Glomerular visceral epithelial cell (primary cell): ENCODE measurements around the gene EEPD1.
A peak's percentile ranks its signal among the peaks of the same experiment; 100 is the strongest.

ENCODE experiments used
- DNase-seq: peaks from one replicate; pipeline ENCODE4 v3.0.0-alpha.2; 2016; ENCODE audit errors: extremely low spot score

The EEPD1 gene

DNA sequence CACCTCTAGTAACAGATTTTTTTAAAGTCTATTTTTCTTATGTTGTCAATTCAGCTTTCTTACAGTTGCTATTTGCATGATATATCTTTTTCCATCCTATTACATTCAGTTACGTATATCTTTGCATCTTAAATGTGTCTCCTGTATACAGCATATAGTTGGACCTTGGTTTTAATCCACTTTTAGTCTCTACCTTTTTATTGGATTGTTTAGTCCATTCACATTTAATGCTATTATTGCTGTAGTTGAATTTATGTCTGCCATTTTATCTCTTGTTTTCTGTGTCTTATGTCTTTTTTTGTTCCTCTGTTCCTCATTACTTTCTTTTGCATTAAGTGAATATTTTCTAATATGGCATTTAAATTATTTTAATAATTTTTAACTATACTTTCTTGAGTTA, 100.6 kb downstream of the EEPD1 start:
- no peak for DNase-seq

DNA sequence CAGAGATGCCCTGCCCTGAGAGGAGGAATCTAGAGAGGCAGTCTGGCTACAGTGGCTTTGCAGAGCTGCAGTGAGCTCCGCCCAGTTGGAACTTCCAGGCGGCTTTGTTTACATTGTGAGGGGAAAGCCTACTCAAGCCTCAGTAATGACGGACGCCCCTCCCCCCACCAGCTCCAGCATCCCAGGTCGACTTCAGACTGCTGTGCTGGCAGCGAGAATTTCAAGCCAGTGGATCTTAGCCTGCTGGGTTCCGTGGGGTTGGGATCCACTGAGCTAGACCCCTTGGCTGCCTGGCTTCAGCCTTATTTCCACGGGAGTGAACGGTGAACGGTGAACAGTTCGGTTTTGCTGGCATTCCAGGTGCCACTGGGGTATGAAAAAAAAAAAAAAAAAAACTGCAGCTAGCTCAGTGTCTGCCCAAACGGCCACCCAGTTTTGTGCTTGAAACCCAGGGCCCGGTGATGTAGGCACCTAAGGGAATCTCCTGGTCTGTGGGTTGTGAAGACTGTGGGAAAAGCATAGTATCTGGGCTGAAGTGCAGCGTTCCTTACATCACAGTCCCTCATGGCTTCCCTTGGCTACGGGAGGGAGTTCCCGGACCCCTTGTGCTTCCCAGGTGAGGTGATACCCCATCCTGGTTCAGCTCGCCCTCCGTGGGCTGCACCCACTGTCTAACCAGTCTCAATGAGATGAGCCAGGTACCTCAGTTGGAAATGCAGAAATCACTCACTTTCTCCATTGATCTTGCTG, 105.6 kb downstream of the EEPD1 start:
- DNase-seq: peak; percentile 83

DNA sequence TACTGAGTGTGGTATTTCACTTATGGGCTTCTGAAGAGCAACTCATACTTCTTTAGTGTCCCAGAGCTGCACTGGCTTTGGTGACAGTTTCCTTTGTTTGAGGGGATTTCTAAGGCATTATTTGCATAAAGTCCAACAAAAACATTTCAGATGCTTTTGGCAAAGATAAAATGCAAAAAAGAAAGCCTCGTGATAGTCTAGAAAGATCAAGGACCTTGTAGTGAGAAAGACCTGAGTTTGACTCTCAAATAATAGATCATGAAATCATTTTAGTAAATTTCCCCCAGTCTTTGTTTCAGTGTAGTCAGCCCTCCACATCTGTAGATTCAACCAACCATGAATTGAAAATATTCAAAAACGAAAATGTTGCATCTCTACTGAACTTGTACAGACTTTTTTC, 107.4 kb downstream of the EEPD1 start:
- no peak for DNase-seq

DNA sequence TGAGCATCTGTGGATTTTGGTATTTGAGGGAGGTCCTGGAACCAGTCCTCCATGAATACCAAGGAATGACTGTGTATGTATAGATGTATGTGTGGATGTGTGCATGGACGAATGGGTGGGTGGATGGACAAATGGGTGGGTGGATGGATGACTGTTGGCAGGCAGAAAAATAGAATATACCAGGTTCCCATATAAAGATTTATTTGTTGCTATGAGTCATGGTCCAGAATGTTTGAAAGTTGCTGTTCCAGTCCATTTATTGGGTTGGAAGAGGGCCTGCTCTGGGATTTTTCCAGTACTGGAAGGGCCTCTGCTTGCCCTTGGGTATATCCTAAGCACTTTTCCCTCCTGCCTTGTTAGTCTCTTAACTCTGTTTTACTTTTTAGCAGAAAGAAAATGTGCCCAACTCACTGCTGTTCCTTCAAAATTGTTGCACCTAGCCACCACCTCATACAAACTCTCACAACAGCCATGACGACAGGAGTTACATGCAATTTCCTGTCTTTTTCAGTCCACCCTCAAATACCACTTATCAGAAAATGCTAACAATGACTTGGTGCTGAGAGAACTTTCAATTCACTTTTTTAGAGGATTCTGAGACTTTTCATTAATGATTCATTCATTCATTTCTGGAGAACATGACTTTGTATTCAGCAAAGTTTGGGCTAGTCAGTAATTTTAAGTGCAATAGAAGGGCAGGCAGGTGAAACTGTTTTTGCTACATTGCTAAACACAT, 108.1 kb downstream of the EEPD1 start:
- no peak for DNase-seq

DNA sequence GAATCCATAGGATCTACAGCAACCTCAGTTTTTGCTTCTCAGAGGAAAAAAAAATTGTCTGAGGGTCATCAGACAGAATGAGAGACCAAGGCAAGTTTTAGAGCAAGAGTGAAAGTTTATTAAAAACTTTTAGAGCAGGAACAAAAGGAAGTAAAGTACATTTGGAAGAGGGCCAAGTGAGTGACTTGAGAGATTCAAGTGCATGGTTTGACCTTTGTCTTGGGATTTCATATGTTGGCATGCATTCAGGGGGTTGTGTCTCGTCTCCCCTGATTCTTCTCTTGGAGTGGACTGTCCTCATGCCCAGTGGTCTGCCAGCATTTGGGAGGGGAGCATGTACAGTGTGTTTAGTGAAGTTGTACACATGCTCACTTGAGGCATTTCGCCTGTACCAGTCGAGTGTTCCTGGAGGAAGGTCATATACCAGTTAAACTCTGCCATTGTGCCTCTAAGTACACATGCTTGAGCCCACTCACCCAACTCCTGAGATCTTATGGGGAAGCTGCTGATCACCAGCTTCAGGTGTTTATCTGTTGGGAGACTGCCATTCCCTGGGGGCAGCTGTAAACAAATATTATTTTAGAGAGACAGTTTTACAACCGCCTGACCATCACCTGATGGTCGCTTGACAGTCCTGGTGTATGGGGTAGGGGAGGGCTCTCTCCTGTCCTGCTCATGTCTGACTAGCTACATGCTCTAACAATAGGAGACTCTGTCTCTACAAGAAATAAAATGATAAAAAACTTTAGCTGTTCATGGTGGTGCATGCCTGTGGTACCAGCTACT, 109.4 kb downstream of the EEPD1 start:
- DNase-seq: no peak

GRCh38 chr7:36263095-36263484, 110.0 kb downstream of the EEPD1 start:
- DNase-seq: no peak

DNA sequence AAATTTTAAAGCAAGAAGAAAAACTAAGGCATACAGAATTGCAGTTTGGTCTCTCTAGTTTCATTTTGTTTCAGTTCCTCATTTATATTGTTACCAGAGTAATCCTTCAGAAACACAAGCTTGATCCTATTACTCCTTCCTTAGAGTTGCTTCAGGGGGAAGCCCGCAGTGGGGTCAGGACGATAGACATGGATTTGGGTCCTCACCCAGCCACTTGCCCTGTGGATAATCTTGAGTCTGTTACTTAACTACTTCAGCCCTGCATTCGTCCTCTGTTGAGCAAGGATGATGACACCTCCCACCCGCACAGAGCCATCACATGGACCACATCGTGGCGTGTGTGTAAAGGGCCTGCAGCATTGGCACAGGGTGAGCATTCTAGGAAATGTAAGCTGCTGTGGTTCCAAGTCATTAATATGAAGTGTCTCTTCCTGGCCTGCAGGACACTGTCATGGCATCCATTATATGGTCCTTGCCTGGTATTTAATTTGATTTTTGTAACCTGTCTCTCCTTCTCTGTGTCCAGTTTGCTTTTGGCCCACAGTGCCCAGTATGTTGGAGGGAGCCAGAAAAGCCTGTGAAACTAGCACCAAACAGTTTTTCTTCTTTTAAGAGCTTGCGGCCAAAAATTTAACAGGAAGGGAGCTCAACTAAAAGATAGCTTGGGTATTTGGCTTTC, 111.2 kb downstream of the EEPD1 start:
- DNase-seq: no peak

- no peak for DNase-seq
Observed at GRCh38 chr7:36264913-36265516, 112.0 kb downstream of the EEPD1 start.

- DNase-seq: no peak
Observed at GRCh38 chr7:36265680-36266079, 112.6 kb downstream of the EEPD1 start.

GRCh38 chr7:36266190-36266589, 113.1 kb downstream of the EEPD1 start:
- no peak for DNase-seq

DNA sequence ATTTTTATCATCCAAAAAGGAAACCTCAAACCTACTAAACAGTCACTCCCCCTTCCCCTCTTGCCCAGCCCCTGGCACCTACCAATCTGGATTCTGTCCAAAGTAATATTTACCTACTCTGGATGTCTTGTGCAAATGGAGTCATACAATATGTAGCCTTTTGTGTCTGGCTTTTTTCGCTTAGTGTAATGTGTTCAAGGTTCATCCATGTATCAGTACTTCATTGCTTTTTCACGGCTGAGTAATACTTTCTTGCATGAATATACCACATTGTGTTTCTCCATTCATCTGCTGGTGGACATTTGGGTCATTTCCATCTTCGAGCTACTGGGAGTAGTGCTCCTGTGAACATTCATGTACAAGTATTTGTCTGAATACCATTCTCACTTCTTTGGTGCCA, 113.6 kb downstream of the EEPD1 start:
- no peak for DNase-seq

DNA sequence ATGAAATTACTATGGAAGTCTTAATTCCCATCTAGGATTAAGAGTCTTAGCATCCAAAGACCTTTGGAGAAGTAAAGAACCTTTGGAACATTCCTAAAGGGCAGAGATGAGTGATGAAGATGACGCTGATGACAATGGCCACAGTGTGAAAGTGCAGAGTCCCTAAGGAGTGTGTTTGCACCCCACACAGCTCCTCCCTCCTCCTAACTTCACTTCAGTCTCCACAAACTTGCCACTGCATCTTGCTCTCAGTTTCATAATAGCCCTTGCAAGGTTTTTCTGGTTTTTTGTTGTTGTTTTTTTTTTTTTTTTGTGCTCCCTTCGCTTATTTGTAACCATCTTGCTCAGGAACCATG, 119.1 kb downstream of the EEPD1 start:
- no peak for DNase-seq

- no peak for DNase-seq
Observed at GRCh38 chr7:36272567-36273269, 119.7 kb downstream of the EEPD1 start.

DNA sequence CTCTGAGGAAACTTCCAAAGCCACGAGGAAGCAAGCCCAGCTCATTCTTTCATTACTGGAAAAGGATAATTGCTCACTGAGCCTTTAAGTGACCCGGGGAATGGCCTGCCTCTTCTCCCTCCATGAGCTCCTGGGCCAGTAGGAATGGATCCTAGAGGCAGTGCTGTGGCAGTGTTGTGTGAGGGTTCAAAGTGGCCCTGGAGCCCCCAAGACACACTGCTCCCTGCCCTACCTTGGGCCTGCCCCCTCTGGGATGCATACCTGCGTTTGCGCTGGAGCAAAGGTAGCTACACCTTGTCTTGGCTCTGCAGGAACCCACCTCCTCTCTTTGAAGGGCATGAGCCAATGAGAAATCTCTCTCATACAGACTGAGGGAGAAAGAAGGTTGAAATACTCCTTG, 120.8 kb downstream of the EEPD1 start:
- DNase-seq: no peak

DNA sequence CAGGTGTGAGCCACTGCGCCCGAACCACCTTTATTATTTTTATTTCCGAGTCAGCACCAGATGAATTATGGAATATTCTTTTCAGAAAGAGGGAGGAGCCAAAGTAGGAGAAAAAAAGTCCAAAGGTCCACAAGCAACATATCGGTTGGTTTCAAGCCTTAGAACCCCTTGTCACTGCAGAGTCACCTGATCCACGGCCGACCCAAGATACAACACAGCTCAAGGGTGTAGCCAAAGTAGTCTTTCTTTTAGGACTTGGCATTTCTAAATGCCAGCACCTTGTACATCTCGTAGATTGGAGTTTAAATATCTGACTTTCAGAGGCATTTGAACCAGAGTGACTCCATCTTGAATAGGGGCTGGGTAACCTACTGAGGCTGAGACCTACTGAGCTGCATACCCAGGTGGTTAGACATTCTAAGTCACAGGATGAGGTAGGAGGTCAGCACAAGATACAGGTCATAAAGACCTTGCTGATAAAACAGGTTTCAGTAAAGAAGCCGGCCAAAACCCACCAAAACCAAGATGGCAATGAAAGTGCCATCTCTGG, 122.8 kb downstream of the EEPD1 start:
- DNase-seq: no peak

- no peak for DNase-seq
Observed at GRCh38 chr7:36276428-36277248, 123.6 kb downstream of the EEPD1 start.

DNA sequence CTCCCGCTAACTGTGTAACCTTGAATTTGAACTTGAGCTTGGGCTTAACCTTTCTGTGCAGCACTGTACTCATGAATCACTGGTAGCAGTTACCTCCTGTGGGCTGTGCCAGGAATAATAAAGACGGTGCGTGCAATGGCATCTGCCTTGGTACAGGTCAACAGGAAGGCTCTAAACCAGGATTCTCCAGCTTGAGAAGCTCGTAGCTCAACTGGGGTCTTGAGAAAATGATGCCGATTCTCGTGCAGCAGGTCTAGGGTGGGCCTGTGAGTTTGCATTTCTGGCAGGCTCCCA, 124.1 kb downstream of the EEPD1 start:
- no peak for DNase-seq

DNA sequence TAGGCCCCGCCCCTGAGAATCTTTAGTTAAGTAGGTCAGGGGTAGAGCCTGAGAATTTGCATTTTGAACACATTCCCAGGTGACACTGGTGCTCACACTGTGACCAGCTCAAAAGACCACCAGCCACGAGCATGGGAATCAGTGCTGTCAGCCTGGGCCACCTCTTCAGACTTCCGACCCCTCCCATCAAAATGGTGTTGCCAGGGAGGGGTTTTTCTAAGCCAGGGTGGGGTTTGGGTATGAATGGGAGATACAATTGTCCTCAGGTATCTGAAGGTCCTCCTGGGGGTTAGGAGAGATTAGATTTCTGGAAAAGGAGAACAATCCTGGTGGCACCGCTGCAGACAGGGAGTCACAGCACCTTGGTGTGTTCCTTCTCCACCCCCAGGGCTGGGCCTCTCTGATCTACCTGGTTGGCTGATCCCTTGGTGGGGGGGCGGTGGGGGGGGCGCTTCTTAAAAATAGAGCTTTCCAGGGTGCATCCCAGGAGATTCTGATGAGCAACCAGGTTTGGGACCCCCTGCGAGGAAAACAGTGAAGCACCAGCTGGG, 125.1 kb downstream of the EEPD1 start:
- DNase-seq: no peak

DNA sequence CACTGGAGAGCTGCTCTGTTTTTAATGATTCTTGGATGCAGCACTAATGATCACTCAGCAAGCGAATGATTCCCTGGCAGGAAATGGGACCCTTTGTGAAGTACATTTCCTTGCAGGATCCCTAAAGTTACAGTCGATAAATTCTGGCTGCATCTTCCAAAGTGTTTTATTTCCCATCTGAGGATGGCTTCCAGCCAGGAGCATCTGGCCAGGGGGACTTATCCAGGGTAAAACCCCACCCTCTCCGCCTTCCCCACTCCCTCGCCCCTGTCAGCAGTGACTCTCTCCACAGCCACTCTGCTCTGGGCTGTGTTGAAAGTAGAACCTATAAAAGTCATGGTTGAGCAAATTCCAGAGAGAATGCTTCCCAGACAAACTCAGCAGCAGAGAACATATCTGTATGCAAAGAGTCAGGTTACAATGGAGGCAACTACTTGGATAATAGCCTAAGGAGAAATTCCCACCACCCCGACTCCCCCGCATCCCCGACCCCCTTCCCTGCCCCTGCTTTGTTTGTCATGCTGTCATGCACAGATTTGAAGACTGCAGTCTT, 125.6 kb downstream of the EEPD1 start:
- DNase-seq: peak; percentile 55
